PC-9 (cell line): Measurements from ENCODE around the gene CYP2A13. TPM values are rescaled to one million over a fixed set of nuclear protein-coding genes. Genes with fewer than 3 reads are reported as not detected.
"Not testable (repeated sequence)": the region's sequence is repeated elsewhere in the genome, so short reads cannot be mapped to it uniquely, and the experiment has no call there.

Experiments
- BruUV-seq: library from RNA; stranded (reverse); fragments of 400-500 nt; replicated peaks from 2 replicates; lab custom pipeline; 2021; lab: Mats Ljungman, UMichigan
- CTCF ChIA-PET: fragments of 300-600 bp; sonication (Branson Sonifier 250); formaldehyde crosslinking; loops from one replicate; lab custom pipeline; 2022; ENCODE audit warnings: antibody characterized with exemption; lab: Charles Lee
- POLR2A ChIA-PET: fragments of 300-600 bp; sonication (Branson Sonifier 250); formaldehyde crosslinking; loops from one replicate; lab custom pipeline; 2022; ENCODE audit warnings: antibody characterized with exemption; ENCODE audit not compliant: unreplicated experiment; lab: Charles Lee
- DNase-seq, 2 experiments: peaks; one replicate each; pipeline versions ENCODE4 v3.0.0 to v3.0.0-alpha.2; 2015 to 2022; ENCODE audit warnings: mixed read lengths in 1 of 2
- H2AFZ ChIP-seq: fragments of 200-600 bp; sonication (generic); 2 replicates; pipeline ENCODE4 v1.8.1; 2017; ENCODE audit warnings: antibody characterized with exemption
- H3F3A ChIP-seq: fragments of 200-600 bp; sonication (generic); 2 replicates; pipeline ENCODE4 v1.8.1; 2017; ENCODE audit warnings: antibody characterized with exemption, mild to moderate bottlenecking, low read depth; ENCODE audit not compliant: insufficient read depth
- H3K27ac ChIP-seq: fragments of 200-600 bp; sonication (generic); 2 replicates; pipeline ENCODE4 v1.6.1; 2016; ENCODE audit warnings: mixed run types
- H3K27me3 ChIP-seq: fragments of 200-600 bp; sonication (generic); 2 replicates; pipeline ENCODE4 v1.6.1; 2016; ENCODE audit warnings: low read depth, mixed run types; ENCODE audit not compliant: insufficient read depth
- H3K36me3 ChIP-seq: fragments of 200-600 bp; sonication (generic); 2 replicates; pipeline ENCODE4 v1.6.1; 2016; ENCODE audit warnings: low read depth, mixed run types
- H3K4me1 ChIP-seq: fragments of 200-600 bp; sonication (generic); replicated peaks from 2 replicates; pipeline ENCODE4 v1.6.1; 2016; ENCODE audit warnings: mixed run types; ENCODE audit not compliant: insufficient read depth
- H3K4me2 ChIP-seq: fragments of 200-600 bp; sonication (generic); 2 replicates; pipeline ENCODE4 v1.6.1; 2017; ENCODE audit warnings: mixed run types
- H3K4me3 ChIP-seq: fragments of 200-600 bp; sonication (generic); 2 replicates; pipeline ENCODE4 v1.6.1; 2016; ENCODE audit warnings: mixed run types
- H3K79me2 ChIP-seq: fragments of 200-600 bp; sonication (generic); 2 replicates; pipeline ENCODE4 v1.6.1; 2017; ENCODE audit warnings: low read depth, mixed run types
- H3K9me2 ChIP-seq: fragments of 200-600 bp; sonication (generic); 2 replicates; pipeline ENCODE4 v1.8.1; 2017; ENCODE audit warnings: mild to moderate bottlenecking; ENCODE audit not compliant: insufficient read depth
- H3K9me3 ChIP-seq: fragments of 200-600 bp; sonication (generic); 2 replicates; pipeline ENCODE4 v1.8.1; 2016; ENCODE audit warnings: low read depth; ENCODE audit not compliant: insufficient read depth
- H4K20me1 ChIP-seq: fragments of 200-600 bp; sonication (generic); 2 replicates; pipeline ENCODE4 v1.8.1; 2017; ENCODE audit not compliant: insufficient read depth
- EZH2 ChIP-seq: fragments of 200-600 bp; sonication (generic); IDR thresholded peaks from 2 replicates; pipeline ENCODE4 v1.8.0; 2017; ENCODE audit warnings: antibody characterized with exemption, low read depth
- intact Hi-C: fragments of 100-400 bp; cut with micrococcal nuclease; formaldehyde crosslinking; loops from one replicate; pipeline ENCODE4 v1.10.0; 2022; ENCODE audit not compliant: unreplicated experiment
- total RNA-seq: library from RNA; stranded (reverse); gene quantifications from 2 replicates; pipeline ENCODE4 v1.2.3, GENCODE V29; 2021
- TF ChIP-seq, protein P1 (sequence below): fragments of 200-600 bp; sonication (generic); conservative IDR thresholded peaks from 2 replicates; pipeline ENCODE4 v1.6.1; 2017; ENCODE audit warnings: mixed run types, antibody characterized with exemption, mild to moderate bottlenecking, moderate library complexity

The CYP2A13 gene
- total RNA-seq, 1 experiment from 2014 or later: not detected

GRCh38 chr19:41123716-41124294, 35.6 kb downstream of the CYP2A13 start:
- TF ChIP-seq, protein P1, sequence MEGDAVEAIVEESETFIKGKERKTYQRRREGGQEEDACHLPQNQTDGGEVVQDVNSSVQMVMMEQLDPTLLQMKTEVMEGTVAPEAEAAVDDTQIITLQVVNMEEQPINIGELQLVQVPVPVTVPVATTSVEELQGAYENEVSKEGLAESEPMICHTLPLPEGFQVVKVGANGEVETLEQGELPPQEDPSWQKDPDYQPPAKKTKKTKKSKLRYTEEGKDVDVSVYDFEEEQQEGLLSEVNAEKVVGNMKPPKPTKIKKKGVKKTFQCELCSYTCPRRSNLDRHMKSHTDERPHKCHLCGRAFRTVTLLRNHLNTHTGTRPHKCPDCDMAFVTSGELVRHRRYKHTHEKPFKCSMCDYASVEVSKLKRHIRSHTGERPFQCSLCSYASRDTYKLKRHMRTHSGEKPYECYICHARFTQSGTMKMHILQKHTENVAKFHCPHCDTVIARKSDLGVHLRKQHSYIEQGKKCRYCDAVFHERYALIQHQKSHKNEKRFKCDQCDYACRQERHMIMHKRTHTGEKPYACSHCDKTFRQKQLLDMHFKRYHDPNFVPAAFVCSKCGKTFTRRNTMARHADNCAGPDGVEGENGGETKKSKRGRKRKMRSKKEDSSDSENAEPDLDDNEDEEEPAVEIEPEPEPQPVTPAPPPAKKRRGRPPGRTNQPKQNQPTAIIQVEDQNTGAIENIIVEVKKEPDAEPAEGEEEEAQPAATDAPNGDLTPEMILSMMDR: no peak
- no peak for TF ChIP-seq EZH2
- H3K9me2 ChIP-seq: no peaks in the 10 kb centered on the region
- H3K4me3 ChIP-seq: no peak overlapping the region
- no peak overlapping the region for H3K27ac ChIP-seq
- H4K20me1 ChIP-seq: no peaks in the 10 kb centered on the region
- no peak for DNase-seq
- ChIA-PET POLR2A (interaction anchor here (0.5 to 0.6 kb wide), 2 partner anchors 45 to 320 kb away, joined by 3 to 4 read pairs; no protein-coding TSS in a partner anchor), CTCF (no interaction called here)
- BruUV-seq: no TSS peak
- intact Hi-C loops: no loop called here
- no peaks in the 10 kb centered on the region for H3K79me2 ChIP-seq
- H3K27me3 ChIP-seq: no peaks in the 10 kb centered on the region
- H3F3A ChIP-seq: peaks cover 7% of the 10 kb centered on the region; the same call in 1 of the 2 replicates
- H3K4me2 ChIP-seq: no peak overlapping the region
- H3K36me3 ChIP-seq: no peaks in the 10 kb centered on the region
- no peaks in the 10 kb centered on the region for H3K9me3 ChIP-seq
- H2AFZ ChIP-seq: no peak overlapping the region
- no peaks in the 10 kb centered on the region; the same call in 1 of the 2 replicates for H3K4me1 ChIP-seq

DNA sequence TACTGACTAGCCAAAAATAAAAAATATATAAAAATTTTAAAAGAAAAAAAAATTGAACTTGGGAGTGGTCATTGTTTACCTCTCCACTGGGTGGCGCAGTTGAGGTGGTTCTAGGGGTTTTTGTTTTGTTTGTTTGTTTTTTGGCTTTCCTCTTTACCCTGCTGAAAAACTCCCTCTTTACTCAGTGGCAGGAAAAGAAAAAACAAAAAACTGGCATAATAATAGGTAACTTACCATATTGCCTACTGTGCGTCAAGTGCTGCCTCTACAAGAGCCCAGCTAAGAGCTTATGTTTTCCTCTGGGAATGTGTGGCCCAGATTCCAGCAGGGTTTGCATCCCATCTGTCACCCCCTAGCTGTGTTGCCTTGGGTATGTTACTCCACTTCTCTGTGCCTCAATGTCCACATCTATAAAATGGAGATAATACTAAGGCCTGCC, 38.5 kb downstream of the CYP2A13 start:
- H3K4me3 ChIP-seq, H3K4me2 ChIP-seq, H3K36me3 ChIP-seq, H3K9me3 ChIP-seq, H2AFZ ChIP-seq, BruUV-seq, H3K79me2 ChIP-seq, H3K27me3 ChIP-seq, H3K4me1 ChIP-seq, POLR2A ChIA-PET, H3F3A ChIP-seq, H3K27ac ChIP-seq, H4K20me1 ChIP-seq, H3K9me2 ChIP-seq: not testable (repeated sequence)
- intact Hi-C loops: loop anchor here (2.0 to 5.0 kb wide), 2 partner anchors 78 to 181 kb away; no protein-coding TSS in a partner anchor
- peak in 1 of 2 experiments; percentile 26 for DNase-seq
- CTCF ChIA-PET: interaction anchor here (0.5 to 1.0 kb wide), 2 partner anchors 152 to 628 kb away, joined by 3 to 4 read pairs; no protein-coding TSS in a partner anchor
- TF ChIP-seq, protein P1: peak; percentile 86

DNA sequence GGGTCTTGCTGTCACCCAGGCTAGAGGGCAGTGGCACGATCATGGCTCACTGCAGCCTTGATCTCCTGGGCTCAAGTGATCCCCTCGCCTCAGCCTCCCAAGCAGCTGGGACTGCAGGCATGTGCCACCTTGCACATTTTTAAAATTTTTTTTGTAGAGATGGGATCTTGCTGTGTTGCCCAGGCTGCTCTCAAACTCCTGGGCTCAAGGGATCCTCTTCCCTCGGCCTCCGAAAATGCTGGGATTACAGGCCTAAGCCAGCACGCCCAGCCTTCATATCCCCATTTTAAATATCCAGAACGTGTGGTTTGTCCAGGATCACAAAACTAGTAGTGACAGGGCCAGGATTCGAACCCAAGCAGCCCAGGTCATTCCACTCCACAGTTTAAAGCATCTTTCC, 39.1 kb downstream of the CYP2A13 start:
- H3K4me3 ChIP-seq, H3K9me2 ChIP-seq, H3K36me3 ChIP-seq, H3K9me3 ChIP-seq, H4K20me1 ChIP-seq, DNase-seq, H3K27me3 ChIP-seq, H3F3A ChIP-seq, BruUV-seq, H3K4me1 ChIP-seq, H3K79me2 ChIP-seq, H3K27ac ChIP-seq, POLR2A ChIA-PET, H2AFZ ChIP-seq: not testable (repeated sequence)
- intact Hi-C loops: loop anchor here (2.0 to 5.0 kb wide), 2 partner anchors 77 to 180 kb away; no protein-coding TSS in a partner anchor
- CTCF ChIA-PET: interaction anchor here (1.0 kb wide), 1 partner anchor 153 kb away, joined by 3 read pairs; no protein-coding TSS in a partner anchor
- peak overlapping the region; percentile 80; the same call in 1 of the 2 replicates for H3K4me2 ChIP-seq

GRCh38 chr19:41127801-41128300, 39.6 kb downstream of the CYP2A13 start:
- H3F3A ChIP-seq, H2AFZ ChIP-seq, POLR2A ChIA-PET, H3K9me3 ChIP-seq, BruUV-seq, CTCF ChIA-PET, H4K20me1 ChIP-seq, H3K27ac ChIP-seq, H3K4me1 ChIP-seq, H3K36me3 ChIP-seq, H3K9me2 ChIP-seq, H3K27me3 ChIP-seq, H3K79me2 ChIP-seq: not testable (repeated sequence)
- H3K4me3 ChIP-seq: peak overlapping the region; percentile 41; the same call in 1 of the 2 replicates
- intact Hi-C loops: loop anchor here (2.0 to 5.0 kb wide), 2 partner anchors 77 to 179 kb away; no protein-coding TSS in a partner anchor
- DNase-seq: peak in 1 of 2 experiments; percentile 81
- peak overlapping the region; percentile 80 for H3K4me2 ChIP-seq
